WTC11 (cell line): ENCODE measurements around the gene RABEP2. TPM values are rescaled to one million over a fixed set of nuclear protein-coding genes. Genes with fewer than 3 reads are reported as not detected.

Source experiments
- ATAC-seq: fragments of 200-7000 bp; cut with Tn5 transposase; 2 replicates; pipeline ENCODE4 v1.10.0; 2021; ENCODE audit warnings: mild to moderate bottlenecking, moderate library complexity
- CTCF ChIA-PET: fragments of 300-600 bp; sonication (Branson Sonifier 250); formaldehyde crosslinking; loops from one replicate; lab custom pipeline; 2021; ENCODE audit warnings: antibody characterized with exemption; lab: Charles Lee
- POLR2A ChIA-PET: fragments of 350-600 bp; sonication (Branson Sonifier 250); formaldehyde crosslinking; loops from one replicate; lab custom pipeline; 2021; ENCODE audit warnings: antibody characterized with exemption; lab: Charles Lee
- DNase-seq: peaks from one replicate; pipeline ENCODE4 v3.0.0; 2021; ENCODE audit warnings: low spot score
- H3K27ac Mint-ChIP-seq: 2 replicates; pipeline ENCODE4 v1.8.0; 2021; ENCODE audit warnings: mixed read lengths
- H3K27me3 Mint-ChIP-seq: 2 replicates; pipeline ENCODE4 v1.8.0; 2021; ENCODE audit warnings: low read depth, mild to moderate bottlenecking, moderate library complexity, mixed read lengths
- H3K36me3 Mint-ChIP-seq: 2 replicates; pipeline ENCODE4 v1.8.0; 2021; ENCODE audit warnings: mixed read lengths
- H3K4me1 Mint-ChIP-seq: 2 replicates; pipeline ENCODE4 v1.8.0; 2022; ENCODE audit warnings: mixed read lengths
- H3K4me3 Mint-ChIP-seq: 2 replicates; pipeline ENCODE4 v1.8.0; 2021; ENCODE audit warnings: mild to moderate bottlenecking, moderate library complexity, mixed read lengths
- H3K9me3 Mint-ChIP-seq: 2 replicates; pipeline ENCODE4 v1.8.0; 2021; ENCODE audit warnings: mixed read lengths
- CBFB ChIP-seq: sonication (generic); formaldehyde crosslinking; IDR thresholded peaks from 2 replicates; pipeline ENCODE4 v1.8.1; 2022; ENCODE audit warnings: mild to moderate bottlenecking, low read depth, missing genetic modification reagents
- EMX1 ChIP-seq: fragments of 250-450 bp; sonication (Bioruptor Pico); IDR thresholded peaks from 2 replicates; pipeline ENCODE4 v1.8.0; 2021; ENCODE audit warnings: mild to moderate bottlenecking
- JAZF1 ChIP-seq: fragments of 250-450 bp; sonication (Bioruptor Pico); IDR thresholded peaks from 2 replicates; pipeline ENCODE4 v1.9.0; 2021; ENCODE audit warnings: moderate library complexity, mild to moderate bottlenecking, inconsistent platforms
- JUN ChIP-seq: sonication (generic); formaldehyde crosslinking; IDR thresholded peaks from 2 replicates; pipeline ENCODE4 v1.8.0; 2023; ENCODE audit warnings: mild to moderate bottlenecking, missing genetic modification reagents
- SMAD4 ChIP-seq: sonication (generic); formaldehyde crosslinking; IDR thresholded peaks from 2 replicates; pipeline ENCODE4 v1.8.0; 2022; ENCODE audit warnings: mild to moderate bottlenecking, missing genetic modification reagents
- TEAD1 ChIP-seq: sonication (generic); formaldehyde crosslinking; IDR thresholded peaks from 2 replicates; pipeline ENCODE4 v1.8.0; 2022; ENCODE audit warnings: mild to moderate bottlenecking, missing genetic modification reagents
- ZNF121 ChIP-seq: sonication (generic); formaldehyde crosslinking; IDR thresholded peaks from 2 replicates; pipeline ENCODE4 v1.8.0; 2023; ENCODE audit warnings: missing genetic modification reagents
- ZNF138 ChIP-seq: sonication (generic); formaldehyde crosslinking; conservative IDR thresholded peaks from 2 replicates; pipeline ENCODE4 v1.8.1; 2022; ENCODE audit warnings: mild to moderate bottlenecking, moderate library complexity, missing genetic modification reagents
- ZNF219 ChIP-seq: sonication (generic); formaldehyde crosslinking; IDR thresholded peaks from 2 replicates; pipeline ENCODE4 v1.8.0; 2023; ENCODE audit warnings: missing genetic modification reagents, mild to moderate bottlenecking, borderline replicate concordance
- ZNF396 ChIP-seq: fragments of 250-450 bp; sonication (Bioruptor Pico); IDR thresholded peaks from 2 replicates; pipeline ENCODE4 v1.8.0; 2021; ENCODE audit warnings: mild to moderate bottlenecking, moderate library complexity, borderline replicate concordance
- total RNA-seq: library from RNA; stranded (reverse); gene quantifications from 3 replicates; pipeline ENCODE4 v1.2.3, GENCODE V29; 2021
- TF ChIP-seq, protein P1 (sequence below): fragments of 250-450 bp; sonication (Bioruptor Pico); conservative IDR thresholded peaks from 2 replicates; pipeline ENCODE4 v1.9.0; 2021; ENCODE audit warnings: mild to moderate bottlenecking
- TF ChIP-seq, protein P2 (sequence below): fragments of 250-450 bp; sonication (Bioruptor Pico); IDR thresholded peaks from 2 replicates; pipeline ENCODE4 v1.9.0; 2021; ENCODE audit warnings: mild to moderate bottlenecking, borderline replicate concordance
- TF ChIP-seq, protein P3 (sequence below): sonication (generic); formaldehyde crosslinking; IDR thresholded peaks from 2 replicates; pipeline ENCODE4 v1.8.1; 2023; ENCODE audit warnings: mild to moderate bottlenecking, missing genetic modification reagents
- TF ChIP-seq, protein P4 (sequence below): fragments of 250-450 bp; sonication (Bioruptor Pico); IDR thresholded peaks from 2 replicates; pipeline ENCODE4 v1.9.0; 2021; ENCODE audit warnings: mild to moderate bottlenecking

Gene RABEP2
- total RNA-seq, 1 experiment from 2014 or later = 24.0 TPM

DNA sequence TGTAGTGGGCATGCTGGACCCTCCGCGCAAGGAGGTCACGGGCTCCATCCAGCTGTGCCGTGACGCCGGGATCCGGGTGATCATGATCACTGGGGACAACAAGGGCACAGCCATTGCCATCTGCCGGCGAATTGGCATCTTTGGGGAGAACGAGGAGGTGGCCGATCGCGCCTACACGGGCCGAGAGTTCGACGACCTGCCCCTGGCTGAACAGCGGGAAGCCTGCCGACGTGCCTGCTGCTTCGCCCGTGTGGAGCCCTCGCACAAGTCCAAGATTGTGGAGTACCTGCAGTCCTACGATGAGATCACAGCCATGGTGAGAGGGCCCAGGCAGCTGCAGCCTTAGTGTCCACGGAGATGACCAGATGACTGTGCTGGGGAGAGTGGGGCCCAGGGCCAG, 24.4 kb downstream of the RABEP2 start:
- DNase-seq (no peak), ATAC-seq (no peak)
- CTCF ChIA-PET = no interaction called here
- no peak overlapping the region; the same call in 1 of the 2 replicates for H3K27ac Mint-ChIP-seq
- POLR2A ChIA-PET = interaction anchor here (0.6 kb wide), 1 partner anchor 9 kb away, joined by 3 read pairs; no protein-coding TSS in a partner anchor
- TF ChIP-seq, protein P1, sequence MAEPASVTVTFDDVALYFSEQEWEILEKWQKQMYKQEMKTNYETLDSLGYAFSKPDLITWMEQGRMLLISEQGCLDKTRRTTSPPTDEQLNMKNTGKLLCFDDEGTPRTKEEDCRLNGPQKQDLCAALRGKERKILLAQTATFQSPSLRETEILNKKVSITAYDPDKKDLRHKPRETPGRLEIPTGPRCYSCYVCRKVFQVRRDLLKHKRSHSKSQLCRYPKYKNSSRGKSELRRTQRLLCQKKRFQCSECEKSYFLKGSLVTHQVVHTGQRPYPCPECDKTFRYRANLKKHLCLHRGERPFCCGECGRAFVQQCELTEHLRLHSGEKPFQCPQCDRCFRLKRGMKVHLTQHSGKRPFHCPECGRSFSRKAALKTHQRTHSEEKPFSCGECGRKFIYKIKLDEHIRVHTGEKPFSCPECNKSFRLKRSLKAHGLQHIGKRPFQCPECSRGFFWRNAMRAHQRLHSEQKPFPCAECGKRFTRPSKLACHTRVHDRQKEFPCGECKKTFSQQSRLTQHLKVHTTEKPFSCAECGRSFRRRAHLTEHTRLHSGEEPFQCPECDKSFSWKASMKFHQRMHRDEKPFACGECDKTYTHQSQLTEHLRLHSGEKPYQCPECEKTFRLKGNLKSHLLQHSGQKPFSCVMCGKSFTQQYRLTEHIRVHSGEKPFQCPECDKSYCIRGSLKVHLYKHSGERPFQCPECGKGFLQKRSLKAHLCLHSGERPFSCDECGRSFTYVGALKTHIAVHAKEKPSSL (CRISPR knock-in tag) = no peak
- TF ChIP-seq, protein P2, sequence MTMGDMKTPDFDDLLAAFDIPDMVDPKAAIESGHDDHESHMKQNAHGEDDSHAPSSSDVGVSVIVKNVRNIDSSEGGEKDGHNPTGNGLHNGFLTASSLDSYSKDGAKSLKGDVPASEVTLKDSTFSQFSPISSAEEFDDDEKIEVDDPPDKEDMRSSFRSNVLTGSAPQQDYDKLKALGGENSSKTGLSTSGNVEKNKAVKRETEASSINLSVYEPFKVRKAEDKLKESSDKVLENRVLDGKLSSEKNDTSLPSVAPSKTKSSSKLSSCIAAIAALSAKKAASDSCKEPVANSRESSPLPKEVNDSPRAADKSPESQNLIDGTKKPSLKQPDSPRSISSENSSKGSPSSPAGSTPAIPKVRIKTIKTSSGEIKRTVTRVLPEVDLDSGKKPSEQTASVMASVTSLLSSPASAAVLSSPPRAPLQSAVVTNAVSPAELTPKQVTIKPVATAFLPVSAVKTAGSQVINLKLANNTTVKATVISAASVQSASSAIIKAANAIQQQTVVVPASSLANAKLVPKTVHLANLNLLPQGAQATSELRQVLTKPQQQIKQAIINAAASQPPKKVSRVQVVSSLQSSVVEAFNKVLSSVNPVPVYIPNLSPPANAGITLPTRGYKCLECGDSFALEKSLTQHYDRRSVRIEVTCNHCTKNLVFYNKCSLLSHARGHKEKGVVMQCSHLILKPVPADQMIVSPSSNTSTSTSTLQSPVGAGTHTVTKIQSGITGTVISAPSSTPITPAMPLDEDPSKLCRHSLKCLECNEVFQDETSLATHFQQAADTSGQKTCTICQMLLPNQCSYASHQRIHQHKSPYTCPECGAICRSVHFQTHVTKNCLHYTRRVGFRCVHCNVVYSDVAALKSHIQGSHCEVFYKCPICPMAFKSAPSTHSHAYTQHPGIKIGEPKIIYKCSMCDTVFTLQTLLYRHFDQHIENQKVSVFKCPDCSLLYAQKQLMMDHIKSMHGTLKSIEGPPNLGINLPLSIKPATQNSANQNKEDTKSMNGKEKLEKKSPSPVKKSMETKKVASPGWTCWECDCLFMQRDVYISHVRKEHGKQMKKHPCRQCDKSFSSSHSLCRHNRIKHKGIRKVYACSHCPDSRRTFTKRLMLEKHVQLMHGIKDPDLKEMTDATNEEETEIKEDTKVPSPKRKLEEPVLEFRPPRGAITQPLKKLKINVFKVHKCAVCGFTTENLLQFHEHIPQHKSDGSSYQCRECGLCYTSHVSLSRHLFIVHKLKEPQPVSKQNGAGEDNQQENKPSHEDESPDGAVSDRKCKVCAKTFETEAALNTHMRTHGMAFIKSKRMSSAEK = no peak
- TF ChIP-seq ZNF396 (CRISPR knock-in tag) (no peak), ZNF138 (no peak), ZNF219 (CRISPR knock-in tag) (no peak), TEAD1 (CRISPR knock-in tag) (no peak), ZNF121 (CRISPR knock-in tag) (no peak), SMAD4 (no peak), EMX1 (CRISPR knock-in tag) (no peak), CBFB (CRISPR knock-in tag) (no peak), JUN (CRISPR knock-in tag) (no peak)
- TF ChIP-seq, protein P3, sequence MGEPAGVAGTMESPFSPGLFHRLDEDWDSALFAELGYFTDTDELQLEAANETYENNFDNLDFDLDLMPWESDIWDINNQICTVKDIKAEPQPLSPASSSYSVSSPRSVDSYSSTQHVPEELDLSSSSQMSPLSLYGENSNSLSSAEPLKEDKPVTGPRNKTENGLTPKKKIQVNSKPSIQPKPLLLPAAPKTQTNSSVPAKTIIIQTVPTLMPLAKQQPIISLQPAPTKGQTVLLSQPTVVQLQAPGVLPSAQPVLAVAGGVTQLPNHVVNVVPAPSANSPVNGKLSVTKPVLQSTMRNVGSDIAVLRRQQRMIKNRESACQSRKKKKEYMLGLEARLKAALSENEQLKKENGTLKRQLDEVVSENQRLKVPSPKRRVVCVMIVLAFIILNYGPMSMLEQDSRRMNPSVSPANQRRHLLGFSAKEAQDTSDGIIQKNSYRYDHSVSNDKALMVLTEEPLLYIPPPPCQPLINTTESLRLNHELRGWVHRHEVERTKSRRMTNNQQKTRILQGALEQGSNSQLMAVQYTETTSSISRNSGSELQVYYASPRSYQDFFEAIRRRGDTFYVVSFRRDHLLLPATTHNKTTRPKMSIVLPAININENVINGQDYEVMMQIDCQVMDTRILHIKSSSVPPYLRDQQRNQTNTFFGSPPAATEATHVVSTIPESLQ (CRISPR knock-in tag) = no peak
- TF ChIP-seq, protein P4, sequence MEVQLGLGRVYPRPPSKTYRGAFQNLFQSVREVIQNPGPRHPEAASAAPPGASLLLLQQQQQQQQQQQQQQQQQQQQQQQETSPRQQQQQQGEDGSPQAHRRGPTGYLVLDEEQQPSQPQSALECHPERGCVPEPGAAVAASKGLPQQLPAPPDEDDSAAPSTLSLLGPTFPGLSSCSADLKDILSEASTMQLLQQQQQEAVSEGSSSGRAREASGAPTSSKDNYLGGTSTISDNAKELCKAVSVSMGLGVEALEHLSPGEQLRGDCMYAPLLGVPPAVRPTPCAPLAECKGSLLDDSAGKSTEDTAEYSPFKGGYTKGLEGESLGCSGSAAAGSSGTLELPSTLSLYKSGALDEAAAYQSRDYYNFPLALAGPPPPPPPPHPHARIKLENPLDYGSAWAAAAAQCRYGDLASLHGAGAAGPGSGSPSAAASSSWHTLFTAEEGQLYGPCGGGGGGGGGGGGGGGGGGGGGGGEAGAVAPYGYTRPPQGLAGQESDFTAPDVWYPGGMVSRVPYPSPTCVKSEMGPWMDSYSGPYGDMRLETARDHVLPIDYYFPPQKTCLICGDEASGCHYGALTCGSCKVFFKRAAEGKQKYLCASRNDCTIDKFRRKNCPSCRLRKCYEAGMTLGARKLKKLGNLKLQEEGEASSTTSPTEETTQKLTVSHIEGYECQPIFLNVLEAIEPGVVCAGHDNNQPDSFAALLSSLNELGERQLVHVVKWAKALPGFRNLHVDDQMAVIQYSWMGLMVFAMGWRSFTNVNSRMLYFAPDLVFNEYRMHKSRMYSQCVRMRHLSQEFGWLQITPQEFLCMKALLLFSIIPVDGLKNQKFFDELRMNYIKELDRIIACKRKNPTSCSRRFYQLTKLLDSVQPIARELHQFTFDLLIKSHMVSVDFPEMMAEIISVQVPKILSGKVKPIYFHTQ (CRISPR knock-in tag) = no peak
- H3K4me1 Mint-ChIP-seq = no peaks in the 10 kb centered on the region
- no peaks in the 10 kb centered on the region for H3K9me3 Mint-ChIP-seq
- no peaks in the 10 kb centered on the region for H3K27me3 Mint-ChIP-seq
- no peaks in the 10 kb centered on the region for H3K36me3 Mint-ChIP-seq
- no peak overlapping the region for H3K4me3 Mint-ChIP-seq

DNA sequence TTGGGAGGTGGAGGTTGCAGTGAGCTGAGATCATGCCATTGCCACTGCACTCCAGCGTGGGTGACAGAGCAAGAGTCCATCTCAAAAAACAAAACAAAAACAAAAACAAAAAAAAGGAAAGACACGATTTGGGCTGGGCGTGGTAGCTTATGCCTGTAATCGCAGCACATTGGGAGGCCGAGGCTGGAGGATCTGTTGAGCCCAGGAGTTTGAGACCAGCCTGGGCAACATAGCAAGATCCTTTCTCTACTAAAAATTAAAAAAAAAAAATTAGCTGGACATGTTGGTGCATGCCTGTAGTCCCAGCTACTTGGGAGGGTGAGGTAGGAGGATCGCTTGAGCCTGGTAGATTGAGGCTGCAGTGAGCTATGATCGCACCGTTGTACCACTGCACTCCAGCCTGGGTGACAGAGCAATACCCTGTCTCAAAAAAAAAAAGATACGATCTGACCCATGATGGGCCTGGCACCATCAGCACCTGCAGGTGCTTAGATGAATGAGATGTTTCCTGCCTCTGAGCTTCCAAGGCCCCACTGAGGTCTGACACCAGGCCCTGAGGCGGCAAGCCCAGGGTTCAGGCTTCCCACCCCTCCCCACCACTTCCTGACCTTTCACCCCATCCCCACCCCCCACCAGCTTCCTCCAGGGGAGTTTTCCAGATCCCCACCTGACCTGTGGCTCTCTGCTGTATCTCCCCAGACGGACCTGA, 25.0 kb downstream of the RABEP2 start:
- no peak overlapping the region for H3K4me3 Mint-ChIP-seq
- no peaks in the 10 kb centered on the region for H3K36me3 Mint-ChIP-seq
- no peak overlapping the region; the same call in 1 of the 2 replicates for H3K27ac Mint-ChIP-seq
- CTCF ChIA-PET = interaction anchor here (0.8 kb wide), 1 partner anchor 45 kb away, joined by 3 read pairs; no protein-coding TSS in a partner anchor
- POLR2A ChIA-PET = interaction anchor here (0.6 kb wide), 1 partner anchor 9 kb away, joined by 3 read pairs; no protein-coding TSS in a partner anchor
- ATAC-seq = no peak
- no peaks in the 10 kb centered on the region for H3K9me3 Mint-ChIP-seq
- DNase-seq = no peak
- peak; percentile 54; the same call in 1 of the 2 replicates for TF ChIP-seq ZNF121 (CRISPR knock-in tag)
- TF ChIP-seq JAZF1 (CRISPR knock-in tag) = no peak
- H3K4me1 Mint-ChIP-seq = no peaks in the 10 kb centered on the region
- H3K27me3 Mint-ChIP-seq = no peaks in the 10 kb centered on the region
